ENCODE data around the gene SERPIND1. TPM values are rescaled to one million over a fixed set of nuclear protein-coding genes. Genes with fewer than 3 reads are reported as not detected.

SERPIND1 gene, protein sequence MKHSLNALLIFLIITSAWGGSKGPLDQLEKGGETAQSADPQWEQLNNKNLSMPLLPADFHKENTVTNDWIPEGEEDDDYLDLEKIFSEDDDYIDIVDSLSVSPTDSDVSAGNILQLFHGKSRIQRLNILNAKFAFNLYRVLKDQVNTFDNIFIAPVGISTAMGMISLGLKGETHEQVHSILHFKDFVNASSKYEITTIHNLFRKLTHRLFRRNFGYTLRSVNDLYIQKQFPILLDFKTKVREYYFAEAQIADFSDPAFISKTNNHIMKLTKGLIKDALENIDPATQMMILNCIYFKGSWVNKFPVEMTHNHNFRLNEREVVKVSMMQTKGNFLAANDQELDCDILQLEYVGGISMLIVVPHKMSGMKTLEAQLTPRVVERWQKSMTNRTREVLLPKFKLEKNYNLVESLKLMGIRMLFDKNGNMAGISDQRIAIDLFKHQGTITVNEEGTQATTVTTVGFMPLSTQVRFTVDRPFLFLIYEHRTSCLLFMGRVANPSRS
- total RNA-seq: not detected in 2 replicates

DNA sequence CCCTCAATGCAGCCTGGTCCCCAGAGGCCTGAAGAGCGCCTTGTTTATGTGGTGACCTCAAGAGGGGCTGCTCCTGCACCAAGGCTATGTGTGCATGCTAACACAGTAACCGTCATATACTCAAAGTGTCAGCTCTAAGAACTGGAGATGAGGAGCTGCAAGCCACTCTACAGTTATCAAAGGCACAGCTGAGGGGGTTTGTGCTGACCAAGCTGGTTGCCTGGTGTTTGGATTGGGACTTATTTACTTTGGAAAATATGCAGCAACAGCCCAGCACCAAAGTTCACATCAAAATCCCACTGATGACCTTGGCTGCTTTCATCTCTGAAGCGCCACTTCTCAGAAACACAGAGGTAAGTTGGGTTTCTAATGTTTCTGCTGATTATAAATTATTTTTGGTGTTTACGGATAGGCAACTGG, at the start of gene SERPIND1:
TSS of gene SERPIND1 (plus strand) at position 321 of the 420 bp plus-strand sequence. CDS start 5,200 bp downstream, outside the sequence.

Other genes with a start within 250 kb of the SERPIND1 start
- gene PI4KA, start 84.7 kb downstream of the SERPIND1 start, total RNA-seq: 23.6 and 24.4 TPM in 2 replicates
- gene SNAP29, start 84.9 kb downstream of the SERPIND1 start, total RNA-seq: 10.4 and 12.3 TPM in 2 replicates
- 50.3 and 57.3 TPM in 2 replicates for gene CRKL, start 143.3 kb downstream of the SERPIND1 start, total RNA-seq
- 3.3 and 4.0 TPM in 2 replicates for gene AIFM3, start 193.1 kb downstream of the SERPIND1 start, total RNA-seq
- gene LZTR1, start 208.2 kb downstream of the SERPIND1 start, total RNA-seq: 25.1 and 29.2 TPM in 2 replicates
- 24.4 and 34.6 TPM in 2 replicates for gene THAP7, start 228.0 kb downstream of the SERPIND1 start, total RNA-seq
- gene P2RX6, start 241.1 kb downstream of the SERPIND1 start, total RNA-seq: 0.34 and 0.39 TPM in 2 replicates

Data from hair follicular keratinocyte (primary cell).